Gastrocnemius medialis (tissue), 4 donors: ENCODE measurements around the gene TBP.

ENCODE experiments used
- CTCF ChIP-seq, 5 experiments: fragments of 450-650 bp in 3 of 5; fragments of 200-600 bp in 2 of 5; sonication (generic) in 2 of 5; IDR thresholded peaks in 4 of 5; conservative IDR thresholded peaks in 1 of 5; 1 replicate in 4 of 5; 2 replicates in 1 of 5; pipeline ENCODE4 v1.5.1; 2016 to 2019; ENCODE audit warnings: antibody characterized with exemption in 5 of 5, mild to moderate bottlenecking in 3 of 5, moderate library complexity in 3 of 5
- POLR2A ChIP-seq, 2 donors: fragments of 450-650 bp; IDR thresholded peaks; one replicate each; pipeline ENCODE4 v1.6.1; 2017; ENCODE audit warnings: antibody characterized with exemption in 2 of 2, mild to moderate bottlenecking in 2 of 2, moderate library complexity in 2 of 2

GRCh38 chr6:170537329-170537728 lies 16.8 kb upstream of the TBP start:
- TF ChIP-seq POLR2A (IDR thresholded peaks at IDR 0.05) (no peak), CTCF (IDR thresholded peaks at IDR 0.05 in 4 of 5, conservative IDR thresholded peaks at IDR 0.05 in 1 of 5) (no peak)
